Stimulated activated CD4-positive, alpha-beta T cell treated with anti-CD3 and anti-CD28 coated beads, TNF-alpha, amount 100 ng/mL, for 4 hours (primary cell): ENCODE results near the gene TBC1D8.
A peak's percentile ranks its signal among the peaks of the same experiment; 100 is the strongest.

Experiments
- DNase-seq, 3 experiments: peaks; one replicate each; pipeline ENCODE4 v3.0.0-alpha.2; 2020; ENCODE audit warnings: low read depth in 3 of 3

The TBC1D8 gene

GRCh38 chr2:101162561-101163330 lies 11.6 kb upstream of the TBC1D8 start:
- DNase-seq = no peak

DNA sequence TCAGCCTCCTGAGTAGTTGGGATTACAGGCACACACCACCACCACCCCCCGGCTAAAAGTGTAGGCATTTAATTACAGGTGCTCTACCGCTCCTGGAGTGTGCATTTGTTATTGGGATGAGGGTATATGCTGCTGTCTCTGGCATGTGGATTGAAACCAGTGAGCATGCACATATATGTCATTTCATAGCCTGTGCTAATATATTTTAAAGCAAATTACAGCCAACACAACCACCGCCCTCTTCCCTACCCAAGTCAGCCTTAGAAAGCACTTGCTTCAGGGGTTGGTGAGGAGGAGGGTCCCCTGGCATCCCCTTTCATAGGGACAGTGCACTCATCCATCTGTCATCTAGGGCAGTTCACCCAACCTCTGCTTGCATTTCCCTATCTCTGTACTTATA lies 10.5 kb upstream of the TBC1D8 start:
- DNase-seq = no peak

GRCh38 chr2:101160454-101160853 lies 9.3 kb upstream of the TBC1D8 start:
- no peak for DNase-seq

- DNase-seq = no peak
Observed at GRCh38 chr2:101159526-101159925, 8.3 kb upstream of the TBC1D8 start.

DNA sequence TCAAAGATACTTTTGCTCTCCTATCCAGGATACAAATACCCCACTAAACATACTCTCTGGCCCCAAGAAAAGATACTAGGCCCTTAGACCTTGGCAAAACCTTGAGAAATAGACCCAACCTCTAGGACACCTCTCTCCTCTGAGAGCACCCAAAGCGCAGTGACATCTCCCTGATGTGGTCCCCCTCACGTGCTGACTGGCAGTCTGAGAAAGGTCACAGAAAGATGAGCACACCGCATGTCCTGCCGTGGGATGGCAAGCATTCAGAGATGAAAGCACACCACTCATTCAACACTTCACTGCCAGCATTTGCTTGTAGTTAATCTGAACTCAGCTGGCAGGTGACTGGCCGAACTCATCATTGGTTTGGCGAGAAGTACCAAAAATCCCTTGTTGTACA lies 6.1 kb upstream of the TBC1D8 start:
- DNase-seq = no peak

- no peak for DNase-seq
Observed at GRCh38 chr2:101153787-101154186, 2.6 kb upstream of the TBC1D8 start.

- DNase-seq = no peak
Observed at GRCh38 chr2:101153077-101153707, 2.0 kb upstream of the TBC1D8 start.

DNA sequence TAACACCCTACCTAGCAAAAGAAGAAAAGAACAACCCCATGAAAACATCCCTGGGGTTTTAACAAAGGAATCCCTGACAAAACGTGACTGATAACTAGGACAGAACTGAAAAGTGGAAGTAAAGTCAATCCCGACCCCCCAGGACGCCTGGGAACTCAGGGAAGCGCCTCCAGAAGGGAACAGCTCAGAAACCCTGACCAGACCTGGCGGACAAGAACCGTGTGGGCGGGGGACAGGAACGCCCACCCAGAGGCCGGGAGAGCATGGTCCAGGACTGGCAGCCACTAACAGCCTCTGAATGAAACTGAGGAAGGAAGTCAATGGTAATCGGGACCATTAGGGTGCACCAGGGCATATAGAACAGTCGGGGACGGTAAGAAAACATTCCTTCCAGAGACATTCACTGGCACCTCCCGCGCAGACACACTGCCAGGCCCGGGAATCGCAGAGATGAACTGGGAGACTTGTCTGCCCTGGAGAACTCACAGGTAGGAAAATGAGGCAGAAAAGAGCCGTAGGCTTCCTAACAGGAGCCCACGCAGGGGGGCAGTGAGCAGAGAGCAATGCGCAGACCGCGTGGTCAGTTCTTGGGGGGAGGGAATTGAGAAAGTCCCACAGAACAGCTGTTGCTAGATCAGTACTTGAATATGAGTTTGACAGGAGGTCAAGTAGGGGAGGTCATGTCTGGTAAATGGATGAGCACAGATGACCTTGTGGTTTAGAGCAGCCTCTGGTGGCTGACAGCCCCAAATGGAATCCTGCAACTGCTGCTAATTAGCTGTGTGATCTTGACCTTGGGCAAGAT lies 1.3 kb upstream of the TBC1D8 start:
- peak in 1 of 3 experiments; percentile 4 for DNase-seq

DNA sequence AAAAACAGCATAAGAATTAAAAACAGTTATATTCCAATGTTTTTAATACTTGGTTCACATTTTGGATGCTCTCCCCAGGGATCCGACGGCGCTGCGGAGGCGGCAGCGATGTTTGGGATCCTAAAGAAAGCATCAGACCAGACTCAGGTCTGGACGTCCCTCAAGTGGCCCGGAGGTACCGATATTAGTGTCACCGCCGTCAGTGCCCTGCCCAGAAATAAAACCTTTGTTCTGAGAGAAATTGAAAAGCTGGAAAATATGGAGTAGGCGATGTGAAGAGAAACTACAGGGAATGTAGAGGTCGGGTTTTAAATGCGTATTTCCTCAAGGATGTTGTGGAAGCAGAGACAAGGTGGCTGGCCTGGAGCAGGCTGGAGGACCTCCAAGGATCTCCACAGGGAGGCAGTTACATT lies 683 bp upstream of the TBC1D8 start:
- no peak for DNase-seq

GRCh38 chr2:101150306-101151145 lies 656 bp downstream of the TBC1D8 start:
- DNase-seq = peak in 1 of 3 experiments; percentile 10

- no peak for DNase-seq
Observed at GRCh38 chr2:101149241-101150192, 1.7 kb downstream of the TBC1D8 start.

DNA sequence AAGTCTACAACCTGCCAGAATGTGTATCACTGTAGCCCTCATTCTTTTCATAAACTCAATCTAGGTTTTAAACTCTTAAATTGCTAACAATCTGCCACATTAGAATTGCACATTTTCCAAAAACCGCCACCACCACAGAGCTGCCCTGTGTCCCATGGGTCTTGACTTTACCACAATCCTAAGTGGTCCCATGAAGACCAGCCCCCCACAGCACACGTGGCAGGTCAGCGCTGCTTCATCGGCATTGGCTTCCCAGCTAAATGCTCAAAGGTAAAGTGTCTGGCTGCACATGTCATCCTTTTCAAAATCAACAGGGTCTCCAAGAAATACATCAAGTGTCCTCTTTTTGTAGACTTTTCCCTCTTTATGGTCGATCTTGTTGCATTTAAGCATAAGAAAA lies 2.4 kb downstream of the TBC1D8 start:
- no peak for DNase-seq

- DNase-seq = no peak
Observed at GRCh38 chr2:101147971-101148370, 3.2 kb downstream of the TBC1D8 start.

GRCh38 chr2:101147062-101147461 lies 4.1 kb downstream of the TBC1D8 start:
- no peak for DNase-seq

GRCh38 chr2:101146535-101146934 lies 4.6 kb downstream of the TBC1D8 start:
- DNase-seq = no peak

DNA sequence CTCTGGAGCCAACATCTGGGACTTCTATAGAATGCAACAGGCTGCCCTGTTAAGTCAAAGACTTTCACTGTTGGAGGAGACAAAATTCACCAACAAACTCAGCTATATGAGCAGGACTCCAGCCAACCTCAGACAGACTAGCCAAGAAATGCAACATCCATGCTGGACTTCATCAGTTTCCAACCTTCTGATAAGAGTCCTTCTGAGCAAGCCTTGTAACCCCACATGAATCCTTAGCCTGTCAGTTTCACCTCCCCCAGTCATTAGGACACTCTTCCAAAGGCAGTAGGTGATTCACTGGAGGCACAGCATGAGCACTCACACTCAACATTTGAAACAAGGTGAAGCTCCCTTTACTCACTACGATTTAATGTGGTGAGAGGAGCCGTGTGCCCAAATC lies 5.8 kb downstream of the TBC1D8 start:
- DNase-seq = no peak

- no peak for DNase-seq
Observed at GRCh38 chr2:101142163-101142562, 9.0 kb downstream of the TBC1D8 start.

DNA sequence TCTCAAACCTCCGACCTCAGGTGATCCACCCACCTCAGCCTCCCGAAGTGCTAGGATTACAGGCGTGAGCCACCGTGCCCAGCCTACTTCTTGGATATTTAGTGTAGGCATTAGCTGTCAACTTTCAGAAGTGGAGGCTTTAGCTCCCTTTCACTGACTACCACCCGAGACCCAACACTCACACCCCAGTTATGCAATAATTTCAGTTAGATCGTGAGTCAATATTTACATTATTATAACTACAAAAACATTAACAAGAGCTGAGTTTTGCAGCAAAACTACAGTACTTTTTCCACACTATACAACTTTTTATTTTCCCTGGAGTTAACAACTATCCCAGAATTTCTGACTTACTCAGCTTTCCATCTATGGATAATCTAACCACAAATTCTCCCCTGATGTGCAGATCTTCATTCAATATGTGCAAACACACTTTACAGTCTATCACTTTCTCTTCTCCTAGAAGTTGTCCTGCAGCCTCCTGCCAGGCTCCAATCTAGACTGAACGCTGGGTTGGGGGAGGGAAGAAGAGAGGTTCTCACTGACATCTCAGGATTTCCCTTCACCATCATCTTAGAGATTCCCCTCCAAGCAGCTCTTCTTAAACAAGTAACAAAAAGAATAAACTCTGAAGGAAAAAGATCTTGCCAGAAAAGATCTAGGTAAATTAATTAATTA lies 10.1 kb downstream of the TBC1D8 start:
- no peak for DNase-seq

- DNase-seq = no peak
Observed at GRCh38 chr2:101140237-101140636, 10.9 kb downstream of the TBC1D8 start.

- no peak for DNase-seq
Observed at GRCh38 chr2:101139495-101139894, 11.7 kb downstream of the TBC1D8 start.
